Neural progenitor cell (in vitro differentiated cells): ENCODE results near the gene OR51A2.

Experiments used
- EZH2phosphoT487 ChIP-seq: fragments of 200-600 bp; sonication (generic); IDR thresholded peaks from 2 replicates; pipeline ENCODE4 v1.6.1; 2017; ENCODE audit warnings: antibody characterized with exemption
- TF ChIP-seq, protein P1 (sequence below): fragments of 200-600 bp; sonication (generic); IDR thresholded peaks from 2 replicates; pipeline ENCODE4 v1.5.1; 2017; ENCODE audit warnings: antibody characterized with exemption, mild to moderate bottlenecking

DNA sequence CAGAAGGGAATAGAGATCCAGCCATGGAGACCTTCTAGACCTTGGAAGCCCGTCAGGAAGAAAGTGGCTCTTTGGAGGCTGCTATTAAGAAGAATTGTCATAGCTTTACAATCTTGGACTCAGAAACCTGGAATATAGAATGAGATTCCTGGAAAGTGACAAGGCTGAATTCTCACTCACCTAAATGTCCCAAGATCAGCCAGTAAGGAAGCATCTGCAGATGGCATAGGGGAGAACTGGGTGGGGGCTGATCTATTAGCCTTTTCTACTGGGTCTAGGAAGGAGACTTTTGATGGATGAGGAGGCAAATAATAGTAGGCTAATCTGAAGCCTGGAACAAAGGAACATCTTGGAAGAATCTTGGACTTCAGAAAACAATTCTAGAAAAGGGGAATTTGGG is 31.3 kb downstream of the OR51A2 start, which contains the start of gene OR51G1:
- TF ChIP-seq, protein P1, sequence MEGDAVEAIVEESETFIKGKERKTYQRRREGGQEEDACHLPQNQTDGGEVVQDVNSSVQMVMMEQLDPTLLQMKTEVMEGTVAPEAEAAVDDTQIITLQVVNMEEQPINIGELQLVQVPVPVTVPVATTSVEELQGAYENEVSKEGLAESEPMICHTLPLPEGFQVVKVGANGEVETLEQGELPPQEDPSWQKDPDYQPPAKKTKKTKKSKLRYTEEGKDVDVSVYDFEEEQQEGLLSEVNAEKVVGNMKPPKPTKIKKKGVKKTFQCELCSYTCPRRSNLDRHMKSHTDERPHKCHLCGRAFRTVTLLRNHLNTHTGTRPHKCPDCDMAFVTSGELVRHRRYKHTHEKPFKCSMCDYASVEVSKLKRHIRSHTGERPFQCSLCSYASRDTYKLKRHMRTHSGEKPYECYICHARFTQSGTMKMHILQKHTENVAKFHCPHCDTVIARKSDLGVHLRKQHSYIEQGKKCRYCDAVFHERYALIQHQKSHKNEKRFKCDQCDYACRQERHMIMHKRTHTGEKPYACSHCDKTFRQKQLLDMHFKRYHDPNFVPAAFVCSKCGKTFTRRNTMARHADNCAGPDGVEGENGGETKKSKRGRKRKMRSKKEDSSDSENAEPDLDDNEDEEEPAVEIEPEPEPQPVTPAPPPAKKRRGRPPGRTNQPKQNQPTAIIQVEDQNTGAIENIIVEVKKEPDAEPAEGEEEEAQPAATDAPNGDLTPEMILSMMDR, result no peak
- no peak for TF ChIP-seq EZH2phosphoT487
